DOHH2 (cell line): ENCODE data around the gene FARP2.

Experiments used
- H3F3A ChIP-seq: fragments of 200-600 bp; sonication (generic), shearing (Covaris generic); 2 replicates; pipeline ENCODE4 v1.6.0; 2016; ENCODE audit warnings: antibody characterized with exemption, mild to moderate bottlenecking; ENCODE audit not compliant: control insufficient read depth, insufficient read depth
- H3K27ac ChIP-seq: fragments of 200-600 bp; sonication (generic); 2 replicates; pipeline ENCODE4 v1.5.1; 2014; ENCODE audit warnings: low read depth, mild to moderate bottlenecking, low read length, moderate library complexity
- H3K27me3 ChIP-seq: fragments of 200-600 bp; sonication (generic); 2 replicates; pipeline ENCODE4 v1.6.1; 2014; ENCODE audit warnings: mild to moderate bottlenecking, low read length, mixed read lengths; ENCODE audit not compliant: control insufficient read depth
- H3K36me3 ChIP-seq: fragments of 200-600 bp; sonication (generic); 2 replicates; pipeline ENCODE4 v1.6.1; 2014; ENCODE audit warnings: mild to moderate bottlenecking, low read length, moderate library complexity, mixed read lengths; ENCODE audit not compliant: control insufficient read depth
- H3K4me1 ChIP-seq: fragments of 200-600 bp; sonication (generic); 2 replicates; pipeline ENCODE4 v1.6.1; 2014; ENCODE audit warnings: mild to moderate bottlenecking, low read length, mixed read lengths; ENCODE audit not compliant: control insufficient read depth
- H3K4me2 ChIP-seq: fragments of 200-600 bp; sonication (generic); 2 replicates; pipeline ENCODE4 v1.6.0; 2014; ENCODE audit warnings: mild to moderate bottlenecking, low read length, moderate library complexity
- H3K4me3 ChIP-seq: fragments of 200-600 bp; sonication (generic); 2 replicates; pipeline ENCODE4 v1.5.1; 2014; ENCODE audit warnings: mild to moderate bottlenecking, low read length, mixed read lengths
- H3K79me2 ChIP-seq: fragments of 200-600 bp; sonication (generic); 2 replicates; pipeline ENCODE4 v1.6.1; 2014; ENCODE audit warnings: mild to moderate bottlenecking, low read length, mixed read lengths; ENCODE audit not compliant: control insufficient read depth
- H3K9me2 ChIP-seq: fragments of 200-600 bp; sonication (generic); replicated peaks from 2 replicates; pipeline ENCODE4 v1.6.1; 2014; ENCODE audit warnings: mild to moderate bottlenecking, low read length, mixed read lengths; ENCODE audit not compliant: control insufficient read depth
- H3K9me3 ChIP-seq: fragments of 200-600 bp; sonication (generic); 2 replicates; pipeline ENCODE4 v1.6.1; 2014; ENCODE audit warnings: antibody characterized with exemption, low read length, mixed read lengths; ENCODE audit not compliant: control insufficient read depth, insufficient read depth
- H4K20me1 ChIP-seq: fragments of 200-600 bp; sonication (generic); 2 replicates; pipeline ENCODE4 v1.6.0; 2014; ENCODE audit warnings: low read depth, mild to moderate bottlenecking, antibody characterized with exemption, low read length, moderate library complexity; ENCODE audit not compliant: control insufficient read depth, insufficient read depth
- EZH2phosphoT487 ChIP-seq: fragments of 200-600 bp; sonication (generic); IDR thresholded peaks from 2 replicates; pipeline ENCODE4 v1.6.1; 2017; ENCODE audit warnings: borderline replicate concordance, mild to moderate bottlenecking, antibody characterized with exemption, low read length, moderate library complexity, mixed read lengths
- TF ChIP-seq, protein P1 (sequence below): fragments of 200-600 bp; sonication (generic); IDR thresholded peaks from one replicate; pipeline ENCODE4 v1.5.1; 2014; ENCODE audit warnings: antibody characterized with exemption, mild to moderate bottlenecking, low read depth, low read length; ENCODE audit not compliant: poor library complexity, severe bottlenecking

Gene FARP2

DNA sequence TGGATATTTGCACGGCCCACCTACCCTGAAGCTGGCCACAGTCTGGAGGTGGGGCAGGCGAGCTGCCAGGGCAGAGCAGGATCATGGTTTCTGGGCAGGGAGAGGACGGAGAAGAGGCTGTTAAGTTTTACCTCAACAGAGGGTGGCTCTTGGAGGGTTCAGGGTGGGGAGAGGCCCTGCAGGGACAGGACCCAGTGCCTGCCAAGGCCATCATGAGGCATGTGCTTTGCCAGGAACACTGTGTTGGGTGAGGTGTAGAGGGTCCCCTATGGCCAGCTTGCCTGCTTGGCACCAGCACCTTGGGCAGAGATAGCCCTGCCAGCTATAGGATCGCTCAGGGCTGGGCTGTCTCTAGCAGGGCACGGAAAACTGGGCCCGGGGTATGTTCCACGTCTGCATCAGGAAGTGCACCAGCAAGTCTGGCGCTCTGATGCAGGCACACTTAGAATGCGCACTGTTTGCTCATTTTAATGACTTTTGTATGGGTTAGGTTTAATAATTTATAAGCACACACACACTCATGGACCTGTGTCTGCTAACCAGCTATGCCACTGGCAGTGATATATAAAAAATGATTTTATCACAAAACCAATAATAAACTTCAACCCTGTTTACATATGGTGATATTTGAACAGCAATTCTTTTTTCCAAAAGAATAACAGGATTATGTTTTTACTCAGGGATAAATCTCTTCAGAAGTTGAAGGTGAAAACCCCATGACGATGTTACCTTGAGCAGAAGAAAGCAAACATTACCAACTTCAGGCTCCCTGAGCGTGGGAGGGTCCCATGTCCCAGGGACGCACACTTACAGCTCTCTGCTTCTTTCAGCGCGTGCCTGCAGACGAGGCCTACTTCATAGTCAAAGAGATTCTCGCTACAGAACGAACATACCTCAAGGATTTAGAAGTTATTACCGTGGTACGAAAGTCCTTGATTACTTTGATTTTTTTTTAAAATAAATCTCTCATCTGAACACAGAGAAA is 105.9 kb downstream of the FARP2 start:
- H3K4me1 ChIP-seq = no peaks in the 10 kb centered on the region
- H3K36me3 ChIP-seq = no peaks in the 10 kb centered on the region
- H4K20me1 ChIP-seq = no peaks in the 10 kb centered on the region
- no peak overlapping the region for H3K4me2 ChIP-seq
- no peaks in the 10 kb centered on the region for H3K9me3 ChIP-seq
- no peaks in the 10 kb centered on the region for H3K27me3 ChIP-seq
- H3F3A ChIP-seq = no peaks in the 10 kb centered on the region
- H3K79me2 ChIP-seq = no peaks in the 10 kb centered on the region
- TF ChIP-seq, protein P1, sequence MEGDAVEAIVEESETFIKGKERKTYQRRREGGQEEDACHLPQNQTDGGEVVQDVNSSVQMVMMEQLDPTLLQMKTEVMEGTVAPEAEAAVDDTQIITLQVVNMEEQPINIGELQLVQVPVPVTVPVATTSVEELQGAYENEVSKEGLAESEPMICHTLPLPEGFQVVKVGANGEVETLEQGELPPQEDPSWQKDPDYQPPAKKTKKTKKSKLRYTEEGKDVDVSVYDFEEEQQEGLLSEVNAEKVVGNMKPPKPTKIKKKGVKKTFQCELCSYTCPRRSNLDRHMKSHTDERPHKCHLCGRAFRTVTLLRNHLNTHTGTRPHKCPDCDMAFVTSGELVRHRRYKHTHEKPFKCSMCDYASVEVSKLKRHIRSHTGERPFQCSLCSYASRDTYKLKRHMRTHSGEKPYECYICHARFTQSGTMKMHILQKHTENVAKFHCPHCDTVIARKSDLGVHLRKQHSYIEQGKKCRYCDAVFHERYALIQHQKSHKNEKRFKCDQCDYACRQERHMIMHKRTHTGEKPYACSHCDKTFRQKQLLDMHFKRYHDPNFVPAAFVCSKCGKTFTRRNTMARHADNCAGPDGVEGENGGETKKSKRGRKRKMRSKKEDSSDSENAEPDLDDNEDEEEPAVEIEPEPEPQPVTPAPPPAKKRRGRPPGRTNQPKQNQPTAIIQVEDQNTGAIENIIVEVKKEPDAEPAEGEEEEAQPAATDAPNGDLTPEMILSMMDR = no peak
- no peak for TF ChIP-seq EZH2phosphoT487
- H3K27ac ChIP-seq = no peak overlapping the region
- H3K9me2 ChIP-seq = no peaks in the 10 kb centered on the region
- no peak overlapping the region for H3K4me3 ChIP-seq

DNA sequence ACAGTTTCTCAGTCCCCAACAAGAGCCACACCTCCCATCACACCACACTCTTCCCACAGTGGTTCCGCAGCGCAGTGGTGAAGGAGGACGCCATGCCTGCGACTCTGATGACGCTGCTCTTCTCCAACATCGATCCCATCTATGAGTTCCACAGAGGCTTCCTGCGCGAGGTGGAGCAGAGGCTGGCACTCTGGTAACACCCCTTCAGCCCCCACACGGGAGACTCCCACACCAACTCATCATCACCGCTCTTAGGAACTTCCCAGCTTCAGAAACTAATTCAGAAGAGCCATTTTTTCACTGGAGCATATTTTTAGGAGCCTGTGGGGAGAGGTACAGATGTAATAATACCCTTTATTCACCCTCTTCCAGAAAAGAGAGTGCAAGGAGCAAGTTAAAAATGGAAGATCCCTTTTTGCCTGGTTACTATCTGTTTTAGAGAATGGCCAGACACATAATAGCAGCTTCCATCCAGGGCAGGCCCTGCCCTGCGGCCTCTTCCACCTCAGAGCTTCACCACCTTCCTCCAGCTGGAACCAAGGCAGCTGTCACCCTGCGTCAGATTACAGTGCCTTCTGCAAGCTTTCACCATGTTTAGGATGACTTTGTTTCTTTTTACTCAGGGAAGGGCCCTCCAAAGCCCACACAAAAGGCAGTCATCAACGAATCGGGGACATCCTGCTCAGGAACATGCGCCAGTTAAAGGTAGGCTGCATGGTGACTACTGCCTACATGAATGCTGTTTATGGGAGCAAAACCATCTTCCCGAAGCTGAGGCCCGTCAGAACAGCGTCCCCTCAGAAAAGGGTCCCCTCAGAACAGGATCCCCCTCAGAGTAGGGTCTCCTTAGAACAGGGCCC is 107.4 kb downstream of the FARP2 start:
- Histone ChIP-seq H3K4me3 (no peak overlapping the region), H3K27ac (no peak overlapping the region), H3K9me2 (no peaks in the 10 kb centered on the region), H4K20me1 (no peaks in the 10 kb centered on the region), H3F3A (no peaks in the 10 kb centered on the region), H3K27me3 (no peaks in the 10 kb centered on the region), H3K4me2 (no peak overlapping the region), H3K9me3 (no peaks in the 10 kb centered on the region), H3K36me3 (no peaks in the 10 kb centered on the region), H3K4me1 (no peaks in the 10 kb centered on the region), H3K79me2 (no peaks in the 10 kb centered on the region)
- TF ChIP-seq, protein P1 = no peak
- no peak for TF ChIP-seq EZH2phosphoT487

DNA sequence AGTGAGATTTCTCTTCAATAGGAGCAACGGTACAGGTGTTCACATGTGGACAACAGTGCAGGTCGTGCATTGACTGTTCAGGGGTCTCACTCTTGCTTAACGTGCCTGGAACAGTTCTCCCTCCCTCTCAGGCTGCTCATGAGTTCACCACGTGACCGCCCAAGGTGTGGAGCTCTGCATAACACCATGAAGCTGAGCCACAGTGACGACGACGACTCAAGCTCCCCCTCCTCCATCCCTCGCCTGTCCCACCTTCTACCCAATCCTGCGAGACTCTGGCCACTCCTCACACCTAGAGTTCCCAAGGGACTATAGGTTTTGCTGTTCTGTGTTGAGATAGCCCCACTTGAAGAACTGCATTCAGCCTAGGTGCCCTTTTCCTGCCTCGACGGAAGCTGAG is 109.5 kb downstream of the FARP2 start:
- no peak overlapping the region for H3K27ac ChIP-seq
- no peaks in the 10 kb centered on the region for H3F3A ChIP-seq
- no peaks in the 10 kb centered on the region for H3K27me3 ChIP-seq
- H3K79me2 ChIP-seq = no peaks in the 10 kb centered on the region
- no peak overlapping the region for H3K4me3 ChIP-seq
- no peak overlapping the region for H3K4me2 ChIP-seq
- no peaks in the 10 kb centered on the region for H3K9me2 ChIP-seq
- no peaks in the 10 kb centered on the region for H4K20me1 ChIP-seq
- H3K36me3 ChIP-seq = no peaks in the 10 kb centered on the region
- no peaks in the 10 kb centered on the region for H3K9me3 ChIP-seq
- no peak for TF ChIP-seq EZH2phosphoT487
- TF ChIP-seq, protein P1 = no peak
- no peaks in the 10 kb centered on the region for H3K4me1 ChIP-seq
